ENCODE measurements around the gene FAM13B.
"Not testable (repeated sequence)": the region's sequence is repeated elsewhere in the genome, so short reads cannot be mapped to it uniquely, and the experiment has no call there.

The FAM13B gene

GRCh38 chr5:137960141-137960540 lies 72.7 kb downstream of the FAM13B start:
- no peak for DNase-seq

GRCh38 chr5:137959488-137959887 lies 73.4 kb downstream of the FAM13B start:
- DNase-seq: no peak

DNA sequence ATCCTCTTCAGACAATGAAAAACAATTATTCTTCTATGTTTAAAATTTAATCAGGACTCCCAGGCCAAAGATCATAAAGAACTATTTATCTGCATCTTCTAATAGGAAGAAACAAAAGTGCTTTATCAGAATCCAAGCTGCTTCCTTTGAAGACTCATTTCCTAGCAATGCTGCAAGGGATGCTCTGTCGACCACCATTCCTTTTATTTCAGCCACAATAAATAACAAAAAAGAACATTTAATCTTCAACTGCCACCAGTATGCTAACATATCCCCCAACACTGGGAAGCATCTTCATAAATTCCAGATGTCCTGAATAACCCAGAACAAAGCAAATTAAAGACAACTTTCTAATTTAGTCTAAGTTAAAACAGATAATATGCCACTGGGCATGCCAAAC lies 74.9 kb downstream of the FAM13B start:
- no peak for DNase-seq

DNA sequence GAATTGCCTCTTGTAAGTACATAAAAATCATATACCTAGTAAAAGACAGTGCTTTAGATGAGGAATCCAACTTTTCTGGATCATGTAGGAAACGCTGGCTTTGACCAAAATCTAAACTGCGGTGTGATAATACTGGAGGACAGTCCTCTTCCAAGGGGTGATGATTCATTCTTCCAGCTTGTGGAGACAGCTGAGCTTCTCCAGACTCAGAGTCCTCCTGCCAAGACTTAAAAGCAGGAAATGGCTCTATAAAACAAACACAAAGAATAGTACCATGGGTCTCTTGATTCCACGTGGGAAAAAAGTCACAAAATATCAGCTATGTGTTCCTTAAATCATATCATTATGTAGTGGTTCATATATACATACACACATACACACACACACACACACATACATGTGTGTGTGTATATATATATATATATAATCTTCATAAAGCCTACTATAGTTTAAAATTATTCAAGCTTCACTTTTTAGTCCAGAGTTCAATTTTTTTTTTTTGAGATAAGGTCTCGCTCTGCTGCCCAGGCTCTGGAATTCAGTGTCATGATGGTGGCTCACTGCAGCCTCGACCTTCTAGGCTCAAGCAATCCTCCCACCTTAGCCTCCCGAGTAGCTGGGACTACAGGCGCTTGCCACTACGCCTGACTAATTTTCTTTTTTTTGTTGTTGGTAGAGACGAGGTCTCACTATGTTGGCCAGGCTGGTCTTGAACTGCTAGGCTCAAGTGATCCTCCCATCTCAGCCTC lies 78.6 kb downstream of the FAM13B start:
- no peak for DNase-seq

DNA sequence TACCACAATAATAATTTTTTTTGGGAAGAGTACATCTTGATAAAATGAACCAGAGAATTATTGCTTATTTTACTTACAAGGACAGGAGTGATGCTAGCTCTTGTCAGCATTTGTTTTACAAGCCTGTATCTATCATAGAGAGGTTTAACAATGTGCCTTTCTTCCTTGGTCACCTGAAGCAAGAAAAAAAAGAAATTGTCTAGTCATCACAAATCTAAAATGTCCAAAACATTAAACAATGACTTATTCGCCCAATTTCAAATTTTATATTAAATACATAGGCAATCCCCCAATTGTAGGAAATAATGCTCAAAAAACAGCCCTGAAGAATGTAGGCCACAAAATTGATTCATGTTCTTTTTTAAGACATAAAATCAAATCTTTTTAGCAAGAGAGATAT lies 87.1 kb downstream of the FAM13B start:
- DNase-seq: no peak

DNA sequence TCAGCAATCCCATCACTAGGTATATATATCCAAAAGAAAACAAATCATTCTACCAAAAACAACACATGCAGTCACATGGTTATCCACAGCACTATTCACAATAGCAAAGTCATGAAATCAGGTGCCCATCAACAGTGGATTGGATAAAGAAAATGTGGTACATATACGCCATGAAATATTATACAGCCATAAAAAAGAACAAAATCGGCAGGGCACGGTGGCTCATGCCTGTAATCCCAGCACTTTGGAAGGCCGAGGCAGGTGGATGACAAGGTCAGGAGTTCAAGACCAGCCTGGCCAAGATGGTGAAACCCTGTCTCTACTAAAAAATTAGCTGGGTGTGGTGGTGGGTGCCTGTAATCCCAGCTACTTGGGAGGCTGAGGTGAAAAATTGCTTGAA lies 88.6 kb downstream of the FAM13B start:
- not testable (repeated sequence) for DNase-seq

- DNase-seq: no peak
These were observed 93.5 kb downstream of the FAM13B start for GRCh38 chr5:137939331-137939730.

DNA sequence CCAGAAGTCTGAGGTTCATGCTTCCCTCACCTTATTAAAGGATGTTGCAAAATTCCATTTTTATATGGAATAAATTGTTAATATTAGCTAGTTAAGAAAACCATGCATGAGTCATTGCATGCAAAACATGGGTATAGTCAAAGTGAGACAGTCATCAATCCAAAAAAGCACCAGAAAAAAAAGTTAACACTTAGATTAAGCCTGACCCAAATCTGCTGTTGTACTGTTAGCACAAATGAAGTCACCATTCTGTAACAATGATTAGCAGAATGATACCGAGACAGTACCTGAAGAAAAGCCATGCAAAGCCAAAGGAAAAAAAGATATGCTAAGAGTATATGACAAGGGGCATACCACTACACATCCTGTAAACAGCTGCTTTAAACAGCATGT lies 94.1 kb downstream of the FAM13B start:
- DNase-seq: no peak

DNA sequence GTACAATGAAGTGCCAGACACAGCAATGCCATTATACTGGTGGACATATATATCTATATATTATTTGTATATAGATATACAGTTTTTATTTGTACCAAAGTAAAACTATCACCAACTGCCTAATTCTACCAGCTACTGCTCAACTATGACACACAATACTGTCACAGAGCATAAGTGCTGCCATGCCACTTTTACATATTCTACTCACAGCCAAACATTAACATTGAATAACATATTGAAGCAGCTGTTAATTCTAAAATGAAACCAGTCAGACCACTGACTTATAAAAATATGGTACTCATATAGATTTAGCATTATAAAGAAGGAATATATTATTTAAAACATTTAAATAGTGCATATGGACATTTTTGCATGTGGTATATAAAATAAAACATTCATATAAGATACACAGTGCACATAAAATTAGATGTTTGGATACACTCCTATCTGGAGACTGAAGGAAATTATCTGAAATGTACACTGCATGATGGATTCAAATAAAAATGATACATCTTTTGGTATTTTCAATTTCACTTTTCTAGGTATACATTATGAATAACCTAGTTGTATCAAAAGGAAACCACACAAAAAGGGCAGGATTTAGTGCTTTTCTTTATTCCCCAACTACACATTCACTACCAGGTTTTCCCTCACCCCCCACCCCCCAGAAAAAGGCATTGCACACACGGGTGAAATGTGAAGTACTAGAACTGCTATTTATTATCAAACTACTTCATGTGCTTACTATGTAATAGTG lies 94.7 kb downstream of the FAM13B start:
- DNase-seq: no peak

GRCh38 chr5:137935694-137936093 lies 97.2 kb downstream of the FAM13B start:
- DNase-seq: no peak

DNA sequence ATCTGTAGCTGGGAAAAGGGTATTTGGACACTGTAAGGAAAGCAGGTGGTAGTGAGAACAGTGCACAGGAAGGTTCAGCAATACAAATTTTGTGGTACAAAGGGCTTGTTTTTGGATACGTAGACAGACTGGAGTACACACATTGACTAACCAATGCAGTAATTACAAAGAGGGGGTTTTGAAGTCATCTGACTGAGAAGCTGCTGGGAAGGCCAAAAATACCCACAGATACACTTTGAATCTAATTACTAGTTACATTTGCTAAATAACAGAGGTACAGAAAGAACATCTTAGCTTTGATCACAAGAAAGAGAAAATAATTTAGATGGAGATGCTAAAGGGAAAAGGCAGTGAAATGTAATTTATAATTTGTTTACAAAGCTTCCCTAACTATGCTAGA lies 97.7 kb downstream of the FAM13B start:
- no peak for DNase-seq

DNA sequence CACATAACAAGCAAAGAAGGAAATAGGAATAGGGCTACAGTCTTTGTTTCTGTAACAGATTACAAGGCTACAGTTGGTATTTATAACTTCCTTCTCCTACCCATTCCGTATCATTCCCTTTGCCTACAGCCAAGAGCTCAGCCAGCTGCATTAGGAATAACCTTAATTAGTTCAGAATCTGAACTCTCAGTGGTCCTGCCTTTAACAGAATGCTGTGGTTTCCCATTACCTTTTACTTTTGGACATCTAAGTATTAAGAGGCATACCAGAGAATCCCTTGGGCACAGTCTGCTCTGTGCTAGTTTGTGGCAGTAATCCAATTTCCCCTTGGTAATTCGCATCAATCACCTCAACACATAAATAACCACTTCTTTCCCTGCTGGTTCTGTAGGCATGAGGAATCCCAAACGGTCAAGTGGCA lies 99.4 kb downstream of the FAM13B start:
- no peak for DNase-seq

DNA sequence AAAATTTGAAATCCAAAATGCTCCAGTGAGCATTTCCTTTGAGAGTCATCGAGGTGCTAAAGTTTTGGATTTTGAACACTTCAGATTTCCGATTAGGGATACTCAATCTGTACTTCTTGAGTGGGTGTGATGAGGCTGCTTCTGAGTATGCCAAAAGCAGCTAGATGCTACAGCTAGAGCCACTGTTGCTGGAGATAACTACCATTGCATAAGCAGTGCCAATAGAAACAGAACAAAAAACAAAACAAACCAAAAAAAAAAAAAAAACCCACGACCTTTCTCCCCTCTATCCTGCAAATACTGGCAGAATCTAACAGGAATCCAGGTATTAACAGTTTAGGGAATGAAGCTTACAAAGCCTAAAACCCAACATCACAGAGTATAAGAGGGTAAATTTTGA lies 100.1 kb downstream of the FAM13B start:
- no peak for DNase-seq

DNA sequence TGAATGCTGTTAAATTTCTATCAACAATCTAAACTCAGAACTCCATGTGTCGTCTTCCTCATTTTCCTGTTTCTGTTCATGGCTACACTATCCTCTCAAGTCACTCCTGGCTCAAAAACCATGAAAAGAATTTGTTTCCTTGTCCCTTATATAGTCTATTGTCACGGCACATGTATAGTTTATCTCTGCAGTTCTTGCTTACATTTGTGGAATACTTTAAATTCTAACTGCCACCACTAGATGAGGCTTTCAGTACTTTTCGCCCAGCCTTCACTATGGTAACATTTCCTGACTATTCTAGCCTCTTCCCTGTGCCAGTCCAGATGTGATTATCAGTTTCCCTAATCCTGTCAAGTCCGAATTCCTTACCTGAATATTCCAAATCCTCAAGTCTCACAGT lies 109.0 kb downstream of the FAM13B start:
- no peak for DNase-seq

DNA sequence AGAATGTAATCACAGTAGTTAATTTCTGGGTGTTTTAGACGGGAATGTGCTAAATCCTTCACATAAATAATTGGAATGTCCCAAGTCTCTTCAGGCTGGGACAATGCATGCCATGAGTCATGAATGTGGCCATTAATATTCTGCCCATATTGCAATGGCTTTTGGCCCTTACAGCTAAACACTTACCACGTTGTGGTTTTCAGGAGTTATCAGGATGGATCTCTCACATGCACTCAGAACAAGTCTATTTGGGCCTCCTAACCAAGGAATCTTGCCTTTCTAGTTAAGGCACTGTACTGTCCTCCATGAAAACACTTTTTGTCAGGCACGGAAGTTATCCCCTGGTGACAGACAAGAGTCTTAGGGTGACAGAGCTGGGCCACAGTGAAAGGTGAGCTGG lies 110.9 kb downstream of the FAM13B start:
- DNase-seq: no peak

- DNase-seq: no peak
These were observed 116.0 kb downstream of the FAM13B start for GRCh38 chr5:137916923-137917322.

DNA sequence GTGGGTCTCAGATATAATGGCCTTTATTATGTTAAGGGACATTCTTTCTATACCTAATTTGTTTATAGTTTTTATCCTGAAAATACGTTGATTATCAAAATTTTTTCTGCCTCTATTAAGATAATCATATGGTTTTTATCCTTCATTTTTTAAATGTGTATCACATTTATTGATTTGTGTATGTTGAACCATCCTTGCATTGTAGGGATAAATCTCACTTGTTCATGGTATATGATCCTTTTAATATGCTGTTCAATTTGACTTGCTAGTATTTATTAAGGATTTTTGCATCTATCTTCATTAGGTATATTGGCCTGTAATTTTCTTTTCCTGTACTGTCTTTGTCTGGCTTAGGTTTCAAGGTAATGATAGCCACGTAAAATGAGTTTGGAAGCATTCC lies 118.1 kb downstream of the FAM13B start:
- no peak for DNase-seq

DNA sequence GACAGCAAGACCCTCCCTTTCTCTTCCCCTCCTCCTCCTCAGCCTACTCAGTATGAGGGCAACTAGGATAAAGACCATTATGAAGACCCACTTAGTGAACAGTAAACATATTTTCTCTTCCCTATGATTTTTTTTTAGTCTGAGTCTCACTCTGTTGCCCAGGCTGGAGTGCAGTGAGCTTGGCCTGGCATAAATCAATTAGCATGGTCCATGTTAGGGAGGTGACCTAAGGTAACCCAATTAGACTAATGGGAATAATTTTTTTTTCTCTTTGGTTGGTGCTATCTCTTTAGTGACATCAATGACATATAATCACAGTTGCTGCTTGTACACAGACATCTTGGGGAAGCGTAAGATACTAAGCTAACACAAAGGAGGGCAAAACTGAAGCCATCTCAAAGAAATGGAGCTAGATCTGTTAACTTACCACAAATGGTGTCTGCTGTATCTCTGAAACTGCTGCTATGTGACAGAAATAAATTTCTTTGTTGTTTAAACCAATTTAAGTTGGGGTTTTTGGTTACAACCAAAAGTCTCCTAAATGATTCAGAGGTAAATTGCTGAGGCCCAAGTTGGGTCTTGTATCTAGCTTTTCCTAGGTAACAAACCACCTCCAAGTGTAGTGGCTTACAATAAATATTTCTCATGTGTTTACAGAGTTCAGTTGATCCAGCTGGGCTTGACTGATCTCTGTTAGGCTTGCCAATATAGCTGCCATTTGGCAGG lies 130.3 kb downstream of the FAM13B start:
- no peak for DNase-seq

DNA sequence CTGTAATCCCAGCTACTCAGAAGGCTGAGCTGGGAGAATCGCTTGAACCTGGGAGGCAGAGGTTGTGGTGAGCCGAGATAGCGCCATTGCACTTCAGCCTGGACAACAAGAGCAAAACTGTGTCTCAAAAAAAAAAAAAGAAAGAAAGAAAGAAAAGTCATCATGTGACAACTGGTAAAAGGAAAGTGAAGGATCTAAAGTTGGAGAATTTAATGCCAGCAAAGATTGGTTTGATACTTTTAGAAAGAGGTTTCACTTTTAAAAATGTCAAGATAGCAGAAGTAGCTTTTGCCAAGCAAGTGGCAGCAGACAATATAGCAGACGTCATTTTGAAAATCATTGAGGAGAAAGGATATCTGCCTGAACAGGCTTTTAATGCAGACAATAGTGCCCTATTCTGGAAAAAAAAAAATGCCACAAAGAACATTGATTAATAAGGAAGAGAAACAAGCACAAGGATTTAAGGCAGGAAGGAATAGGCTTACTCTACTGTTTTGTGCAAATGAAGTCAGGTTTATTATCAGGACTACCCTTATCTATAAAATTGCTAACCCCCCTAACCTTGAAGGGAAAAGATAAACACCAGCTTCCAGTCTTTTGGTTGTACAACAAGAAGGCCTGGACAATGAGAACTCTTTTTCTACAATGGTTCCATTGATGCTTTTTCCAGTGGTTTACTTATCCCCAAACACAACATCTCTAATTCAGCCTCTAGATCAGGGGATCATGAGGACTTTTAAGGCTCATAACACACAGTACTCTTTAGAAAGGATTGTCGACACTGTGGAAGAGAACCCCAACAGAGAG lies 131.7 kb downstream of the FAM13B start:
- DNase-seq: no peak

DNA sequence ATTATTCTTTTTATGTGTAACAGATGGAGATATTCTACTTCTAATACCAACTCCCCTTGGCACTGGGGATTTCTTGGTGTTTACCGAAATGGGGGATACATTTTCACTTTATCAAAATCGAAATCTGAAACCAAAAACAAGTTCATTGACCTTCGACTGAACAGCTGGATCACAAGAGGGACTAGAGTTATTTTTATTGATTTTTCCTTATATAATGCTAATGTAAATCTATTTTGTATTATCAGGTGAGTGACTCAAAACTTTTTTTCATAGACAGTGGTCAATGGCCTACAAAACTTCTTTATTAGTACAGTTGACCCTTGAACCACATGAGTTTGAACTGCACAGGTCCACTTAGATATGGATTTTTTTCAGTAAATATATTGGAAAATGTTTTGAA lies 133.4 kb downstream of the FAM13B start:
- no peak for DNase-seq

DNA sequence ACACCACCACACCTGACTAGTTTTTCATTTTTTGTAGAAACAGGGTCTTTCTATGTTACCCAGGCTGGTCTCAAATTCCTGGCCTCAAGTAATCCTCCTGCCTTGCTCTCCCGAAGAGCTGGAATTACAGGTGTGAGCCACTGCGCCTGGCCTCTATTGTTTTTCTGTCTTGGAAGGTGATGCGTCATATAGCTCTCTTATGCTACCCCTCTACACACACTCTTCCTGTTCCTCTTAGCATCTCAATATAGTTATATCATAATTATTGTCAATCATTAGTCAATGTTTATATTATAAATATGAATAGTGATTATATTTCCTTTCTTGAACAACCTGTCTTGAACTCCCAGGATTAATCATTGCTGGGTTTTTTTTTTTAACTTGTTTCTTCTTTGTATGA lies 136.3 kb downstream of the FAM13B start:
- no peak for DNase-seq

- DNase-seq: no peak
These were observed 138.3 kb downstream of the FAM13B start for GRCh38 chr5:137894586-137894985.

- DNase-seq: no peak
These were observed 141.0 kb downstream of the FAM13B start for GRCh38 chr5:137891849-137892248.
